GM12872 (cell line): ENCODE measurements around the gene KRT33A.

ENCODE experiments used
- TF ChIP-seq, protein P1 (sequence below): IDR thresholded peaks from 3 replicates; pipeline ENCODE4 v1.5.1; 2011; ENCODE audit warnings: low read depth, mild to moderate bottlenecking, low read length, moderate library complexity; ENCODE audit not compliant: insufficient read depth

Gene KRT33A

GRCh38 chr17:41304091-41304490 lies 46.5 kb downstream of the KRT33A start:
- TF ChIP-seq, protein P1, sequence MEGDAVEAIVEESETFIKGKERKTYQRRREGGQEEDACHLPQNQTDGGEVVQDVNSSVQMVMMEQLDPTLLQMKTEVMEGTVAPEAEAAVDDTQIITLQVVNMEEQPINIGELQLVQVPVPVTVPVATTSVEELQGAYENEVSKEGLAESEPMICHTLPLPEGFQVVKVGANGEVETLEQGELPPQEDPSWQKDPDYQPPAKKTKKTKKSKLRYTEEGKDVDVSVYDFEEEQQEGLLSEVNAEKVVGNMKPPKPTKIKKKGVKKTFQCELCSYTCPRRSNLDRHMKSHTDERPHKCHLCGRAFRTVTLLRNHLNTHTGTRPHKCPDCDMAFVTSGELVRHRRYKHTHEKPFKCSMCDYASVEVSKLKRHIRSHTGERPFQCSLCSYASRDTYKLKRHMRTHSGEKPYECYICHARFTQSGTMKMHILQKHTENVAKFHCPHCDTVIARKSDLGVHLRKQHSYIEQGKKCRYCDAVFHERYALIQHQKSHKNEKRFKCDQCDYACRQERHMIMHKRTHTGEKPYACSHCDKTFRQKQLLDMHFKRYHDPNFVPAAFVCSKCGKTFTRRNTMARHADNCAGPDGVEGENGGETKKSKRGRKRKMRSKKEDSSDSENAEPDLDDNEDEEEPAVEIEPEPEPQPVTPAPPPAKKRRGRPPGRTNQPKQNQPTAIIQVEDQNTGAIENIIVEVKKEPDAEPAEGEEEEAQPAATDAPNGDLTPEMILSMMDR, result no peak

- TF ChIP-seq, protein P1, result no peak
Observed at GRCh38 chr17:41302981-41303380, 47.6 kb downstream of the KRT33A start.

DNA sequence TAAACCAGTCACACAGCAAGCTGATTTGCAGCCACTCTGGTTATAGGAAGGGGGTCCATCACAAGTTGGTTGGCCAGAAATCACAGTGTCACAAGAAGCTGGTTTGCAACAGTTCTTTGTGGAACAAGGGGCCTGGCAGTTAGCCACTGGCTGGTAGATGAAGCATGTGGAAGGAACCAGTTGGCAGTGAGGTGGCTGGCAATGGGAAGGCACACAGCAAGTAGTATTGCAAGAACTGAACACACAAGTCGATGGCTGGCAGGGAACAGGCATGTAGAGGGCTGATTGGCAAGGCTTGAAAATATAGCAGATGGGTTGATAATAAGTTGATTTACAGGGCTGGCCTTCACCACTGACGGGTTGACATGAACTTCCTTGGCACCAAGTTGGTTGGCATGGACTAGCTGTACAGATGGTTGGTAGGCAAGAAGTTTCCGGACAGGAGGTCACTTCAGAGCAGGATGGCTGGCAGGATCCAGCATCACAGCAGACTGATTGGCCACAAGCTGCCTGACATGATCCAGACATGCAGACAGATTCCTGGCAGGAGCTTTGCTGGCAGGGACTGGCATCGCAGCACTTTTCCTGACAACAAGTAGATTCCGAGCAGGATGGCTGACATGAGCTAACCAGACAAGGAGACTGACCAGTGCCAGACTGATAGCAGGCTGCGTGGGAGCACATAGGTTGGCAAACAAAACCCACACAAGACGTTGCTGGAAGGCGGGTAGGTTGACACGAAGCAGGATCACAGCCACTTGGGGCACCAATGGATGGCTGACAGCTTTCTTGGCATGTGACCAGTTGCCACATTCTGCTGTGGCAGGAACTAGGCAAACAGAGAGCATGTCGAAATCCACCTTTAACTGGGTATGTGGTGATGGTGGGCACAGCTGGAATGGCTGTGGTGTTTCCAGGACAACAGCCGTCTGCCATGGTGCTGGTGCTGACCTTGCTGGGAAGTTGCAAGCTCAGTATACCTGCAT lies 48.4 kb downstream of the KRT33A start, which contains the start of gene KRTAP29-1:
Gene KRTAP29-1, minus strand, starts transcription at position 936 of the 986 bp plus-strand sequence. Its CDS starts 0 bp downstream, at position 936.
- TF ChIP-seq, protein P1, result no peak

- TF ChIP-seq, protein P1, result no peak
Observed at GRCh38 chr17:41301204-41301790, 49.3 kb downstream of the KRT33A start.

GRCh38 chr17:41298458-41299135 lies 52.0 kb downstream of the KRT33A start:
- TF ChIP-seq, protein P1, result no peak

- TF ChIP-seq, protein P1, result no peak
Observed at GRCh38 chr17:41296846-41297245, 53.8 kb downstream of the KRT33A start.
